GM23248 (cell line): Measurements from ENCODE around the gene EDIL3. TPM values are rescaled to one million over a fixed set of nuclear protein-coding genes. Genes with fewer than 3 reads are reported as not detected.

Source experiments
- DNase-seq: peaks from one replicate; pipeline ENCODE4 v3.0.0-alpha.2; 2015
- H2AFZ ChIP-seq: fragments of 200-600 bp; sonication (generic); 2 replicates; pipeline ENCODE4 v1.6.1; 2016; ENCODE audit warnings: antibody characterized with exemption
- H3F3A ChIP-seq: fragments of 200-600 bp; sonication (generic); 2 replicates; pipeline ENCODE4 v1.6.1; 2016; ENCODE audit warnings: mild to moderate bottlenecking, antibody characterized with exemption, mixed run types; ENCODE audit not compliant: insufficient read depth
- H3K27ac ChIP-seq: fragments of 200-600 bp; sonication (generic); 2 replicates; pipeline ENCODE4 v1.5.1; 2016; ENCODE audit warnings: mild to moderate bottlenecking
- H3K27me3 ChIP-seq: fragments of 200-600 bp; sonication (generic); replicated peaks from 2 replicates; pipeline ENCODE4 v1.6.1; 2016; ENCODE audit warnings: mild to moderate bottlenecking; ENCODE audit not compliant: insufficient read depth
- H3K36me3 ChIP-seq: fragments of 200-600 bp; sonication (generic); 2 replicates; pipeline ENCODE4 v1.6.1; 2016; ENCODE audit warnings: low read depth, mild to moderate bottlenecking
- H3K4me1 ChIP-seq: fragments of 200-600 bp; sonication (generic); 2 replicates; pipeline ENCODE4 v1.6.1; 2016; ENCODE audit warnings: mild to moderate bottlenecking; ENCODE audit not compliant: insufficient read depth
- H3K4me2 ChIP-seq: fragments of 200-600 bp; sonication (generic); one replicate; pipeline ENCODE4 v1.6.1; 2016; ENCODE audit warnings: mild to moderate bottlenecking; ENCODE audit not compliant: unreplicated experiment
- H3K4me3 ChIP-seq: fragments of 200-600 bp; sonication (generic); 2 replicates; pipeline ENCODE4 v1.5.1; 2016; ENCODE audit warnings: mild to moderate bottlenecking
- H3K79me2 ChIP-seq: fragments of 200-600 bp; sonication (generic); 2 replicates; pipeline ENCODE4 v1.6.1; 2016; ENCODE audit warnings: mild to moderate bottlenecking; ENCODE audit not compliant: insufficient read depth
- H3K9ac ChIP-seq: fragments of 200-600 bp; sonication (generic); 2 replicates; pipeline ENCODE4 v1.6.1; 2016; ENCODE audit warnings: mild to moderate bottlenecking
- H3K9me2 ChIP-seq: fragments of 200-600 bp; sonication (generic); 2 replicates; pipeline ENCODE4 v1.6.1; 2016; ENCODE audit warnings: mixed run types, mild to moderate bottlenecking, moderate library complexity; ENCODE audit not compliant: insufficient read depth
- H3K9me3 ChIP-seq: fragments of 200-600 bp; sonication (generic); one replicate; pipeline ENCODE4 v1.6.1; 2017; ENCODE audit warnings: low read depth
- H4K20me1 ChIP-seq: fragments of 200-600 bp; sonication (generic); 2 replicates; pipeline ENCODE4 v1.6.0; 2016; ENCODE audit not compliant: insufficient read depth
- EZH2 ChIP-seq: fragments of 200-600 bp; sonication (generic); IDR thresholded peaks from 2 replicates; pipeline ENCODE4 v1.6.1; 2018; ENCODE audit warnings: antibody characterized with exemption, mild to moderate bottlenecking; ENCODE audit not compliant: insufficient read depth, poor library complexity, severe bottlenecking
- EZH2phosphoT487 ChIP-seq: fragments of 200-600 bp; sonication (generic); IDR thresholded peaks from 2 replicates; pipeline ENCODE4 v1.6.1; 2018; ENCODE audit warnings: antibody characterized with exemption, moderate library complexity, mild to moderate bottlenecking, low read depth; ENCODE audit not compliant: insufficient read depth
- WGBS, 2 experiments: methylation state at CpG; one replicate each; pipeline ENCODE4 v1.1.6; 2015 to 2017; ENCODE audit warnings: low lambda C conversion rate in 2 of 2, low coverage in 1 of 2; ENCODE audit errors: missing lambda C conversion rate in 2 of 2; 5-methylcytosine and 5-hydroxymethylcytosine counted together
- in situ Hi-C: fragments of 300-500 bp; cut with MboI; formaldehyde crosslinking; loops from 2 replicates; pipeline ENCODE4 v1.15.0; 2020
- polyA plus RNA-seq: library from polyadenylated mRNA; unstranded; fragments of >200 nt; fragmentation: Nextera tagmentation; extraction: Ambion mirVana; gene quantifications from 2 replicates; pipeline ENCODE4 v1.2.1, GENCODE V29; 2016
- total RNA-seq: library from RNA; depleted of rRNA; stranded (reverse); fragments of >200 nt; shearing (Covaris generic); gene quantifications from 2 replicates; pipeline ENCODE4 v1.2.3, GENCODE V29; 2014

The EDIL3 gene
- total and polyA plus RNA-seq, 2 experiments from 2014 or later: 17.7 to 24.1 TPM

DNA sequence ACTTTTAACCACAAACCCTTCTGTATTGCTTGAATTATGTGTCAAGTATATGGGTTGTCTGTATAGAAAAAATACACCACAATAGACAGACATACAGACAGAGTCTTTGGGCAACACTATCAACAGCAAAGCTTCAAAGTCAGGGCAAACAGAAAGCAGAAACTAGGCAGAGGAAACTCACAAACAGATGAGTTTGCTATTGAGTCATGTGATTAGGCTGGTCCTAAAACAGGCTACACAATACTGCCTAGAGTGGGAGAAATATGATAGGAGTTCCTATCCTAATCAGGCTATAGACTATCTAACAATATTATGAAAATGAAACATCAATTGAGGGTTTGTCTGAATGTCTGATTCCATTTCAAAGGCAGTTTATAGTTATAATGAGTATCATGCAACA lies 156.4 kb downstream of the EDIL3 start:
- in situ Hi-C loops: no loop called here
- H3K9me2 ChIP-seq: no peaks in the 10 kb centered on the region
- H3K4me1 ChIP-seq: no peaks in the 10 kb centered on the region
- no peak overlapping the region for H3K9ac ChIP-seq
- no peaks in the 10 kb centered on the region for H3F3A ChIP-seq
- no peak overlapping the region for H3K27ac ChIP-seq
- H2AFZ ChIP-seq: no peak overlapping the region
- no peaks in the 10 kb centered on the region for H4K20me1 ChIP-seq
- no peak for TF ChIP-seq EZH2phosphoT487
- no peak for TF ChIP-seq EZH2
- no peaks in the 10 kb centered on the region for H3K27me3 ChIP-seq
- no peak overlapping the region for H3K4me2 ChIP-seq
- DNase-seq: no peak
- no peaks in the 10 kb centered on the region for H3K36me3 ChIP-seq
- H3K79me2 ChIP-seq: no peaks in the 10 kb centered on the region
- no peak overlapping the region for H3K4me3 ChIP-seq
- no peaks in the 10 kb centered on the region for H3K9me3 ChIP-seq

DNA sequence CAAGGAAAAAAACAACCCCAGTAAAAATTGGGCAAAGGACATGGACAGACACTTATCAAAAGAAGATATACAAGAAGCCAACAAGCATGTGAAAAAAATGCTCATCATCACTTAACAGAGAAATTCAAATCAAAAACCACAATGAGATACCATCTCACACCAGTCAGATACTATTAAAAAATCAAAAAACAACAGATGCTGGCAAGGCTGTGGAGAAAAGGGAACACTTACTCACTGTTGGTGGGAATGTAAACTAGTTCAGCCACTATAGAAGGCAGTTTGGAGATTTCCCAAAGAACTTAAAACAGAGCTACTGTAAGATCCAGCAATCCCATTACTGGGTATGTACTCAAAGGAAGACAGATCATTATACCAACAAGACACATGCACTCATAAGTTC lies 157.4 kb downstream of the EDIL3 start:
- in situ Hi-C loops: no loop called here
- no peak for DNase-seq
- H4K20me1 ChIP-seq: no peaks in the 10 kb centered on the region

DNA sequence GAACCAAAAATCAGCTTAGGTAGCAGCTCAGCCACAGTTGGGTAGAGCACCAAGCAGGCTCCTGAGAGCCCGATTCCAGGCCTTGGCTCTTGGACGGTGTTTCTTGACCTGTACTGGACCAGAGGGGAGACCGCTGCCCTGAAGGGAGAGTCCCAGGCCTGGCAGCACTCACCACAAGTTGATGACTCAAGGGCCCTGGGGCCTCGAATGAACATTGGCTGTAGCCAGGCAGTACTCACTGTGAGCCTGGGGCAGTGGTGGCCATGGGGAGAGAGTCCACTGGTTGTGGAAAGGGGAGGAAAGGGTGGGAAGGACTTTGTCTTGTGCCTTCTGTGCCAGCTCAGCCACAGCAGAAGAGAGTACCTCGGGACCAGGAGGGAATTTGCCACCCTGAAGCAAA lies 166.1 kb downstream of the EDIL3 start:
- Histone ChIP-seq H3F3A (no peaks in the 10 kb centered on the region), H3K27me3 (no peaks in the 10 kb centered on the region), H3K9me2 (peaks cover 3% of the 10 kb centered on the region; the same call in 1 of the 2 replicates), H2AFZ (no peak overlapping the region), H3K36me3 (no peaks in the 10 kb centered on the region), H4K20me1 (no peaks in the 10 kb centered on the region), H3K9me3 (no peaks in the 10 kb centered on the region), H3K4me2 (no peak overlapping the region), H3K79me2 (no peaks in the 10 kb centered on the region), H3K9ac (no peak overlapping the region), H3K27ac (no peak overlapping the region), H3K4me1 (no peaks in the 10 kb centered on the region), H3K4me3 (no peak overlapping the region)
- no peak for TF ChIP-seq EZH2phosphoT487
- TF ChIP-seq EZH2: no peak
- 48% methylated on average over 5 of the region's 5 CpGs for WGBS, 2 experiments
- DNase-seq: no peak
- in situ Hi-C loops: no loop called here

More for the DNA sequence above, 157.4 kb downstream of the EDIL3 start:
- no peak for TF ChIP-seq EZH2
- TF ChIP-seq EZH2phosphoT487: no peak
- no peak overlapping the region for H2AFZ ChIP-seq
- H3K27ac ChIP-seq: no peak overlapping the region
- no peaks in the 10 kb centered on the region for H3K36me3 ChIP-seq
- H3K9me2 ChIP-seq: no peaks in the 10 kb centered on the region
- no peak overlapping the region for H3K9ac ChIP-seq
- no peaks in the 10 kb centered on the region for H3K27me3 ChIP-seq
- no peaks in the 10 kb centered on the region for H3K4me1 ChIP-seq
- no peaks in the 10 kb centered on the region for H3K9me3 ChIP-seq
- H3K79me2 ChIP-seq: no peaks in the 10 kb centered on the region
- H3K4me3 ChIP-seq: no peak overlapping the region
- no peaks in the 10 kb centered on the region for H3F3A ChIP-seq
- H3K4me2 ChIP-seq: no peak overlapping the region

DNA sequence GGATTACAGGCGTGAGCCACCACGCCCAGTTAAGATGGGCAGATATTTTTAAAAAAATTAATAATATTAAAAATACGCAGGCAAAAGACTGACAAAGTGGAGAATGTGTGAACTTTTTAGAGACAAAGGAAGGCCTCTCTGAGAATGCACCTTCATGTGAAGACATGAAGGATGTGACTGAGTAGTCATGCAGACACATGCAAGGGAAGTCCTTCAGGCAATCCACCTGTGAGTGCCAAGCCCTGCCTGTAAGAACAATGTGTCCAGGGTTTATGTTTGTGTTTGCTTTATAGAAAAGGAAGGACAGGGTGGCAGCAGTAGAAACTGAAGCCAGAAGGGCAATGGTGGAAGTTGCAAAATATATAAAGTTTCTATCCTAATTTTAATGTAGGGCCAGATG lies 169.2 kb downstream of the EDIL3 start:
- Histone ChIP-seq H3F3A (no peaks in the 10 kb centered on the region), H2AFZ (no peak overlapping the region), H3K9me3 (no peaks in the 10 kb centered on the region), H3K9ac (no peak overlapping the region), H3K79me2 (no peaks in the 10 kb centered on the region), H4K20me1 (no peaks in the 10 kb centered on the region), H3K27me3 (0 out of 2 replicates have a peak, but pooled peaks cover 5% of the 10 kb centered on the region), H3K4me1 (no peaks in the 10 kb centered on the region), H3K27ac (no peak overlapping the region), H3K4me3 (no peak overlapping the region), H3K4me2 (no peak overlapping the region), H3K36me3 (no peaks in the 10 kb centered on the region), H3K9me2 (peaks cover 2% of the 10 kb centered on the region; the same call in 1 of the 2 replicates)
- in situ Hi-C loops: no loop called here
- no peak for TF ChIP-seq EZH2phosphoT487
- DNase-seq: no peak
- WGBS, 2 experiments: 64 to 75% methylated on average over 3 of the region's 3 CpGs

DNA sequence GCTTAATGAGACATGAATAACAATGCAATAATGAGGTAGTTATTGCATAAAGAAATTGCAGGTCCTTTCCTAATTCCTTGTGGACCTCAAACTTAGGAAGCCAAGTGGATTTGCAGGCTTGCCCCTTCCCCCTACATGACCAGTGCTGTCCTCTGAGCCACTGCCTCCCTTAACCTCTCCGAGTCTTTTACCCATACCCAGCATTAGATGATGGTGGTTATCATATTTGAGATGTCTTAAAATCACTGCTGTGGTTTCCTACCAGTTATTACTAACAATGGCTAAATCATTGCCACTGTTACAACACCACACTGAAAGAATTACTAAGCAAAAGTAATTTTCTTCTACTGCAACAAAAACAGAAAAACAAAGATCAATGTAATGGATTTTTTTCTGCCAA lies 170.8 kb downstream of the EDIL3 start:
- no peaks in the 10 kb centered on the region for H3K9me2 ChIP-seq
- H3K4me2 ChIP-seq: no peak overlapping the region
- H3K27me3 ChIP-seq: 0 out of 2 replicates have a peak, but pooled peaks cover 5% of the 10 kb centered on the region
- in situ Hi-C loops: no loop called here
- H3K27ac ChIP-seq: no peak overlapping the region
- H2AFZ ChIP-seq: no peak overlapping the region
- H3K9me3 ChIP-seq: no peaks in the 10 kb centered on the region
- H3F3A ChIP-seq: no peaks in the 10 kb centered on the region
- no peaks in the 10 kb centered on the region for H3K79me2 ChIP-seq
- WGBS, 2 experiments: 38 to 39% methylated on average over 1 of the region's 1 CpG
- H3K9ac ChIP-seq: no peak overlapping the region
- no peaks in the 10 kb centered on the region for H4K20me1 ChIP-seq
- no peak for DNase-seq
- TF ChIP-seq EZH2: no peak
- no peak for TF ChIP-seq EZH2phosphoT487
- H3K4me3 ChIP-seq: no peak overlapping the region
- H3K36me3 ChIP-seq: no peaks in the 10 kb centered on the region
- no peaks in the 10 kb centered on the region for H3K4me1 ChIP-seq
